Measurements from ENCODE around the gene CD58. TPM values are rescaled to one million over a fixed set of nuclear protein-coding genes. Genes with fewer than 3 reads are reported as not detected.
"Not testable (repeated sequence)": the region's sequence is repeated elsewhere in the genome, so short reads cannot be mapped to it uniquely, and the experiment has no call there.

The CD58 gene
- total RNA-seq (10 to 100 TPM in 1 of 7 donors, 1 to 10 TPM in 6; 5.2 to 10.9 (median 6.3) TPM), polyA plus RNA-seq (10 to 100 TPM in 1 of 2 donors, 1 to 10 TPM in 1; 6.8 to 14.4 TPM)
- long read RNA-seq, donor 1, transcript CD58-201 (4 exons, 892 nt) = major isoform, 13 of 28 reads
- long read RNA-seq, donor 1, transcript CD58-202 (6 exons, 1,098 nt) = minor isoform, 8 of 28 reads
- long read RNA-seq, donor 1, partial matches to known transcripts = 2 of 28 reads
- long read RNA-seq, donor 1, other reads (novel, unspliced or antisense) = 2 of 28 reads
- long read RNA-seq, donor 2, transcript CD58-202 (6 exons, 1,098 nt) = major isoform, 6 of 11 reads
- long read RNA-seq, donor 2, partial matches to known transcripts = 0 of 11 reads
- long read RNA-seq, donor 2, other reads (novel, unspliced or antisense) = 0 of 11 reads
- long read RNA-seq, donor 3, partial matches to known transcripts = 0 of 8 reads
- long read RNA-seq, donor 3, other reads (novel, unspliced or antisense) = 2 of 8 reads

DNA sequence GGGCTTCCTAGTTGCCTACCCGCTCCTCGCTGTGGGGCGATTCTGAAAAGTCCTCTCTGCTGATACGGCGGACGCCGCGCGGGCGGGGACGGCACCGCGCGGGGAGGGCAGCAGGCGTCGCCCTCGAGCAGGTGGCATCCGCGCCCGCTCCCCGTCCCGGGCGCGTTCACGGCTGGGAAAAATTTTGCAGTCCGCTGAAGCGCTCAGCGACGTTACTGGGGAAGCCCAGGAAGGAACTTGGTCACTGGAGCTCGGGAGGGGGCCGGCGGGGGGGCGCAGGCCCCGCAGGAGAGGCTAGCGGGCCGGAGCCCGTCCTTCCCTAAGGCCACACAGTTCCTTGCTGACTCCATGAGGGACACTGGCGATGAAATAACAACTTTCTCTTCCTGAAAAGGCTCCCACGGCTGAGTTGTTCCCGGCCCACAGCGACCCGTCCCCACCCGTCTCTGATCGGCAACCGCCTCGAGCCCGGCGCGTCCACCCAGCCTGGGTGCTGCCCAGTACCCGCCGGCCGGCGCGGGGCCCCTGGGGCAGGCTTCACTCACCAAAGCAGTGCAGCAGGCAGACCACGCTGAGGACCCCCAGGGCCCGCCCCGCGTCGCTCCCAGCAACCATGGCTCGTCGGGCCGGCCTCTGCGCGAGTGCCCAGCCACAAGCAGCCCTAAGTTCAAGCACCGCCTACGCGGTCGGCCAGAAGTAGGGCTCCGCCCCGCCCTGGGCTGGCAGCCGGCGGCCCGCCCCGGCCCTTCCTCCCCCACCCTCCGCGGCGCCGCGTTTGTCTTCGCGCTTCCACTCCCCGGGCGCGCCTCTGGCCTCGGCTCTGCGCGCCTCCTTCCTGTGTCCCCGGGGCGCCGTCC lies at the start of gene CD58:
CD58 (minus strand) TSS at position 669 of the 857 bp plus-strand sequence; CDS start at position 615, 54 bp downstream.
- WGBS, 3 donors = 0 to 1% (median 0%) methylated on average over 70 to 90 of the region's 90 CpGs
- H3K27me3 ChIP-seq = no peaks in the 10 kb centered on the region
- DNase-seq = peak; percentile 76 to 86 (median 80)
- peak within 1 kb of the TSS; percentile 97 for H3K4me3 ChIP-seq
- no peaks in the 10 kb centered on the region for H3K9me3 ChIP-seq
- H3K4me1 ChIP-seq (ENCODE audit: insufficient read depth) = no peaks in the 10 kb centered on the region
- TF ChIP-seq POLR2A (IDR thresholded peaks at IDR 0.05) (peak; percentile 28), CTCF (IDR thresholded peaks at IDR 0.05) (peak in 2 of 3 donors; percentile 38 to 45), EP300 (IDR thresholded peaks at IDR 0.05) (no peak)
- no peaks in the 10 kb centered on the region for H3K36me3 ChIP-seq
- intact Hi-C loops (cut with DNase I) = loop anchor here in 3 of 4 donors (5.0 kb wide), 3 partner anchors 198 to 487 kb away; partner anchors contain the start of gene ATP1A1 (in 1 of the 3)
- peak within 1 kb of the TSS; percentile 79 to 85 for H3K27ac ChIP-seq

GRCh38 chr1:116620392-116620791 lies 49.6 kb upstream of the CD58 start:
- H3K9me3 ChIP-seq; intact Hi-C loops (cut with DNase I); H3K27ac ChIP-seq; H3K4me3 ChIP-seq; H3K36me3 ChIP-seq; DNase-seq; H3K4me1 ChIP-seq (ENCODE audit: insufficient read depth); H3K27me3 ChIP-seq: not testable (repeated sequence)
- 78 to 100% (median 99%) methylated on average over 2 to 3 of the region's 3 CpGs for WGBS, 3 donors

DNA sequence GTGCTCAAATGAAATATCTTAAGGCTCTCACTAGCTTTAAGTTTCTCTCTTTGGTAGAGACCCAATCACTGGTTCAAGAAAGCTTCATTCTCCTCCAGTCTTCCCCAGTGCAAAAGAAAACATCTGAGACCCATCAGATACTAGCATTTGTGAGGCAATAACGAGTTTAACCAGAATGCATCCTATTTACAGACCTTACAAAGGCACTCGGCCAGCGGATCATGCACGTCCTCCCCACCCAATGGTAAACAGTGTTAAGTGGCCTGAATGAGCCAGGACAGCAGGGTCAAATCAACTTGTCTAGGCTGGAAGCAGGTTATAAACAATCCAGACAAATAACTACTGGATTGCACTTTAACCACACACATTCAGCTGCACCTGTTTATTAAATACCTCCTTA lies 48.3 kb upstream of the CD58 start:
- H3K27me3 ChIP-seq; intact Hi-C loops (cut with DNase I); H3K36me3 ChIP-seq; H3K27ac ChIP-seq; H3K9me3 ChIP-seq; DNase-seq; H3K4me3 ChIP-seq; H3K4me1 ChIP-seq (ENCODE audit: insufficient read depth): not testable (repeated sequence)
- WGBS, 3 donors = 11 to 27% (median 12%) methylated on average over 4 of the region's 4 CpGs

DNA sequence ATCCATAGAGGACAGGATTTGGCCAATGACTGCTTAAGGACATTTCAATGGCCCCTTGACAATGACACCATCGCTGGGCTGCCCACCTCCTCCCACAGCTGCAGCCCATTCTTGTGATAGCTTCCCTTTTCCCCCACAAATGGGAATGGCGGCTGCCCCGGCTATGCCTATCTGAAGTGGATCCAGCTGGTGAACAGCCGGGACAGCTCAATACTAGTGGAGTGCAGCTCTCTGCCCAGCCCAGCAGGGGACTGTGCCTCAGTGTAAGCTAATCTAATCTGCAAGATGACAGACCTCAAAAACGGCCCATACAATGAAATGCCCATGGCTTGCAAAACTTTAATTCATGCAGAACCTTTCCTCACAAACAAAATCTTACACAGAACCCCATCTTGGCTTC lies 47.0 kb upstream of the CD58 start:
- H3K9me3 ChIP-seq; H3K27ac ChIP-seq; DNase-seq; intact Hi-C loops (cut with DNase I); H3K4me3 ChIP-seq; H3K4me1 ChIP-seq (ENCODE audit: insufficient read depth); H3K36me3 ChIP-seq; H3K27me3 ChIP-seq: not testable (repeated sequence)
- 19 to 48% (median 20%) methylated on average over 5 of the region's 5 CpGs for WGBS, 3 donors

DNA sequence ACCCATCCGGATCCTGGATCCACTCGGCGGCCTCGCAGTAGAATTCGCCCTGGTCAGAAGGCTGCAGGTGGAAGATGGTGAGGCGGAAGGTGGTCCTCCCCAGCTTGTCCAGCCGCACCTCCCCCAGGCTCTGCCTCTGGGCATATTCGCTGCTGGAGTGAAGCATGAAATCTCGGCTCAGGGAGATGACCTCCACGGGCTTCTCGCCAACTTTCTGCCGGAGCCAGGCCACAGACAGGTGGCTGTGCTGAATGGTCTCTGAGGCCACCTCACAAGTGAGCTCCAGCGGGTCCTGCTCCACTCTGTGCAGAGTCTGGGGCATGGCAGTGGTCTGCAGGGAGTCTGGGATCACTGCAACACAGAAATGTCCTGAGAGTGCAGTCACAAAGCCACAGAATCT lies 43.0 kb upstream of the CD58 start:
- intact Hi-C loops (cut with DNase I) = not testable (repeated sequence)

DNA sequence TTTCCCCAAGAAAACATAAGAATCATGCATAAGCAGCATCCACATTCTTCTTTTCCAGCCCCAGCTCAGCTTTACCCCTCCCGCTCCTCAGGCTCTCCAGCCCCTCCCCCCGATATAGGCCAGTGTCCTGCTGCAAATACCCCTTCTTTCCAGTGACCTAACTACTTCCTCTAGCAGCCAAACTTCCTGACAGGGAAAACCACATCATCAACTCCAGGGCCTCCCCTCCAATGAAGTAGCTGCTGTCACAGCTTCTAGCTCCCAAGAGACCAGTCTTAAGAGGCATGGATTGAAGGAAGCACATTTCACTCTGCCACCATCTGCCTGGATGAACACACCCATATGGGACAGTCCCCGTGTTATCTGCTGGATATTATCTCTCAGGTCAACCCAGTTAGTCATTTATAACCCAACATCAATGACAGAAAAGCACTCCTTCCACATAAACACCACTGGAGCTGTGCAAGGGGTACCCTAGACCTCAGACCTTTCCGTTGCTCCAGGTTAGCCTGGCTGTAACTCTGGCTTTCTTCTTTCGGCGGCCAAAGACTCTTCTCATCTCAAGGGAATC lies 39.1 kb upstream of the CD58 start:
- intact Hi-C loops (cut with DNase I); DNase-seq; H3K4me3 ChIP-seq; H3K9me3 ChIP-seq; H3K27me3 ChIP-seq; H3K36me3 ChIP-seq; H3K27ac ChIP-seq; H3K4me1 ChIP-seq (ENCODE audit: insufficient read depth): not testable (repeated sequence)
- WGBS, 3 donors = 85 to 88% (median 86%) methylated on average over 6 of the region's 6 CpGs

More for the DNA sequence above, 43.0 kb upstream of the CD58 start:
- DNase-seq; H3K4me3 ChIP-seq; H3K4me1 ChIP-seq (ENCODE audit: insufficient read depth); H3K36me3 ChIP-seq; H3K9me3 ChIP-seq; H3K27me3 ChIP-seq; H3K27ac ChIP-seq: not testable (repeated sequence)
- 66 to 78% (median 71%) methylated on average over 13 of the region's 13 CpGs for WGBS, 3 donors

DNA sequence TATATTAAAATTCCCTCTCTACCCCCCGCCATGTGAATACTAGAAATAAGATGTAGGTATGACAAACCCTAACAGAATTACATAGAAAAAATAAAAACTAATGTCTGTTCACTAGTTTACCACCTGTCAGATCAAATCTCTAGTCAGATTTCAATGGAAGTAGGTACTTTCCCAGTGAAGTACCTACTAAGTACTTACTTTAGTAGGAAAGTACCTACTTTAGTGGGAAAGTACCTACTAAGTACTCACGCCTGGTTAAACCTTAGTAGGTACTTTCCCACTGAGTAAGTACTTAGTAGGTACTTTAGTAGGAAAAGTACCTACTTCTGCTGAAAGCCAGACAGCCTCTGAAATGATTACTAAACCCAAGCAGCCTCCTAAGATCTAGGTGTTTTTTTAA lies 38.0 kb upstream of the CD58 start:
- DNase-seq; H3K4me1 ChIP-seq (ENCODE audit: insufficient read depth); H3K27ac ChIP-seq; H3K4me3 ChIP-seq; H3K36me3 ChIP-seq; intact Hi-C loops (cut with DNase I); H3K9me3 ChIP-seq; H3K27me3 ChIP-seq: not testable (repeated sequence)
- 88 to 95% (median 93%) methylated on average over 2 of the region's 2 CpGs for WGBS, 3 donors

DNA sequence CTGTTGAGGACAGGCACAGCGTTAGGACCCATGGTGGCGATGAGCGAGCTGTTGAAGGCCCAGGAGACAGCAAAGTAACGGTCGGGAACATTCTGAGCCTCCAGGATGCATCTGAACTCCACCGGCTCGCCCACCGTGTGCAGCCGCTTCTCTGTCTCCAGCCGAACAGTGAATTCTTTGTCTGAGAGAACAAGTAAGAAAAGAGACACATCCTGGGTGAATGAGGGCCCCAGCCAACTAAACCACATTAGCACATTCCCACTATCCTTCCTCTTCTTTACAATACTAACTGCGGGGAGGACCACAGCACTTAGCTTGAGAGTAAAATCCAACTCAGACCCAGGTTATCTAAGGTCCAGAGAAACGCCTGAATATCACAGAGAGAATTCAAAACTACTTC lies 37.3 kb upstream of the CD58 start:
- H3K27me3 ChIP-seq; H3K9me3 ChIP-seq; H3K27ac ChIP-seq; H3K4me3 ChIP-seq; intact Hi-C loops (cut with DNase I); DNase-seq; H3K36me3 ChIP-seq; H3K4me1 ChIP-seq (ENCODE audit: insufficient read depth): not testable (repeated sequence)
- 88 to 92% (median 89%) methylated on average over 12 of the region's 12 CpGs for WGBS, 3 donors

DNA sequence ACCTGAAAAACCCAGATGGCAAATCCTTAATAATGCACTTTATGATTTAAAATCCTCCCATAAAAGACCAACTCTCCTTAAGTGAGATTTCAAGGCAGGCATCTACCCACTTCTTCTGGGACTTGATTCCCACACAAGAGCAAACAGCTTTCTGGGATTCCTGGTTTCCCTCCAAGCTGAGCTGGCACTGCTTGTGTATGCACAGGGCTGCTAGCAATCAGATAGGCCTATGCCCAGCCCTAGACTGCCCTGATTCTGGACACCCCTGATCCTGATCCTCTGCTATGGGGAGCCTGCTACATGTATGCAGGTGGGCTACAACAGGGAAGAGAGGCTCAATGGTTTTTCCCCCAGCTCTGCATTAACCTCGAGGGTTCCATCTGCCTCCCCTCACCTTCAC lies 36.6 kb upstream of the CD58 start:
- H3K27ac ChIP-seq; H3K36me3 ChIP-seq; intact Hi-C loops (cut with DNase I); H3K9me3 ChIP-seq; H3K27me3 ChIP-seq; H3K4me3 ChIP-seq; DNase-seq; H3K4me1 ChIP-seq (ENCODE audit: insufficient read depth): not testable (repeated sequence)
- WGBS, 3 donors = 71 to 78% (median 74%) methylated on average over 1 of the region's 1 CpG

GRCh38 chr1:116606067-116606466 lies 35.2 kb upstream of the CD58 start:
- H3K27me3 ChIP-seq; H3K4me1 ChIP-seq (ENCODE audit: insufficient read depth); H3K36me3 ChIP-seq; DNase-seq; H3K4me3 ChIP-seq; H3K9me3 ChIP-seq; H3K27ac ChIP-seq; intact Hi-C loops (cut with DNase I): not testable (repeated sequence)
- WGBS, 3 donors = 84 to 91% (median 86%) methylated on average over 7 to 8 of the region's 8 CpGs

All from ovary (tissue), 10 donors.